GM21528 (cell line): ENCODE results near the gene NEK2.

Experiments used
- ATAC-seq: cut with Tn5 transposase; IDR thresholded peaks from one replicate; pipeline ENCODE4 v1.9.1; 2021; ENCODE audit warnings: mild to moderate bottlenecking, moderate library complexity; ENCODE audit not compliant: unreplicated experiment, low FRiP score

NEK2 gene

DNA sequence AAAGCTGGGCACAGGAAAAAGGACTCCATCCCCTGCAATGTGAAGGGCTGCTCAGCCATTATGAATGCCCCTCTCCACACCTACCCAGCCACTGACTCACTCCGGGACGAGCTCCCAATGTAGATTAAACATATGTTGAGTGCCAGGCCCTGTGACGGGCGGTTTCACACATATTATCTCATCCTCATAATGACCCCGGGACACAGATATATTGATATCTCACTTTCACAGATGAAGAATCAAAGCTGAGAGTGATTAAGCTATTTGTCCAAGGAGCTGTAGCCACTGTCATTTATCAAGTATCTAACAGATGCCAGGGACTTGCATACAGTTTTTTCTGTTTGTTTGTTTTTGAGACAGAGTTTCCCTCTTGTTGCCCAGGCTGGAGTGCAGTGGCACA lies 61.5 kb downstream of the NEK2 start:
- ATAC-seq, result no peak

DNA sequence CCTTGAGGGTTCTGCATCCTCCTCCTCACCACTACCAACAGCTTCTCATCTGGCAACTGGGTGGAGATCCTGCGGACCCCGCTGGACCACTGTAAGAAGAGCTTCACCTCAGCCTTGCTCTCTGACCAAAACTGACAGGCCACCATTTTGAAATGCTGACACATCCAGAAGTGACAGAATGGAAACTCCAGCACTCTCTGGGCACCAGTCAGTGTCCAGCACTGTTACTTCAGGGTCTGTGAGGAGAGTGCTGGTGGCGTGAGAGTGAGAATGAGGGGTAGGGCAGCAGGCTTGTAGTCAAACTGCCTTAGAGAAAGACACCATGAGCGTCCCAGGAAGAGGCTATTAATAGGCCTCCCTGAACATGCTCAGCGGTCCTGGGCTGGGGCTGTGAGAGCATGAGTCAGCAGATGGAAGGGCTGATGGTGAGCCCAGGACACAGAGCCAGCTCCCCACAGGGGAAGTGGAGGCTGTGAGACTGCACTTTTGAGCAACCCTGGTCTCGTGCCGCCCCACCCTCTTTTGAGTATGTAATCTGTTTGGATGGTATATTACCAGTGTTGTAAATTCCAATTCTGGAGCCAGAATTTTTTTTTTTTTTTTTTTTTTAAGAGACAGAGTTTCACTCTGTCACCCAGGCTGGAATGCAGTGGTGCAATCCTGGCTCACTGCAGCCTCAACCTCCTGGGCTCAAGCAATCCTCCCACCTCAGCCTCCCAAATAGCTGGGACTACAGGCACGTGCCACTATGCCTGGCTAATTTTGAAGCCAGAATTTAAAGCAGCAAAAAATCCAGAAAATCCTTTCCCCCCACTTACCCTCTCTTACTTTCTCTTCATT lies 62.1 kb downstream of the NEK2 start:
- ATAC-seq, result no peak

DNA sequence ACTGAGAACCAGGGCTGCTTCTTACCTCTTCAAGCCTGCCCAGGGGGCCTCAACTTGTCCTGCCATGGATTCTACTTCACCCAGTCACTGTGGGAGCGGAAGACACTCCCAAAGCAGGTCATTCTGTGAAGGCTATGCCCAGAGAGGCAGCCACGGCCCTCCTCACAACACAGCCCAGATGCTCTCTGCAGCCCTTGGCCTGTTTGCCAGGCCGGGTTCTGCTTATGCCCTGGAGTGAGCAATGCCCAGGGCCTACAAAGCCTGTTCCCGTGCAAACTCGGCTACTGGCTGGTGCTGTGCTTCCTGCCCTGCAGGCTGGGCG lies 62.7 kb downstream of the NEK2 start:
- ATAC-seq, result no peak
